GM23248 (cell line): ENCODE results near the gene FUT1. TPM values are rescaled to one million over a fixed set of nuclear protein-coding genes. Genes with fewer than 3 reads are reported as not detected.

Experiments used
- DNase-seq: peaks from one replicate; pipeline ENCODE4 v3.0.0-alpha.2; 2015
- H2AFZ ChIP-seq: fragments of 200-600 bp; sonication (generic); 2 replicates; pipeline ENCODE4 v1.6.1; 2016; ENCODE audit warnings: antibody characterized with exemption
- H3F3A ChIP-seq: fragments of 200-600 bp; sonication (generic); 2 replicates; pipeline ENCODE4 v1.6.1; 2016; ENCODE audit warnings: mild to moderate bottlenecking, antibody characterized with exemption, mixed run types; ENCODE audit not compliant: insufficient read depth
- H3K27ac ChIP-seq: fragments of 200-600 bp; sonication (generic); 2 replicates; pipeline ENCODE4 v1.5.1; 2016; ENCODE audit warnings: mild to moderate bottlenecking
- H3K27me3 ChIP-seq: fragments of 200-600 bp; sonication (generic); replicated peaks from 2 replicates; pipeline ENCODE4 v1.6.1; 2016; ENCODE audit warnings: mild to moderate bottlenecking; ENCODE audit not compliant: insufficient read depth
- H3K36me3 ChIP-seq: fragments of 200-600 bp; sonication (generic); 2 replicates; pipeline ENCODE4 v1.6.1; 2016; ENCODE audit warnings: low read depth, mild to moderate bottlenecking
- H3K4me1 ChIP-seq: fragments of 200-600 bp; sonication (generic); 2 replicates; pipeline ENCODE4 v1.6.1; 2016; ENCODE audit warnings: mild to moderate bottlenecking; ENCODE audit not compliant: insufficient read depth
- H3K4me2 ChIP-seq: fragments of 200-600 bp; sonication (generic); one replicate; pipeline ENCODE4 v1.6.1; 2016; ENCODE audit warnings: mild to moderate bottlenecking; ENCODE audit not compliant: unreplicated experiment
- H3K4me3 ChIP-seq: fragments of 200-600 bp; sonication (generic); 2 replicates; pipeline ENCODE4 v1.5.1; 2016; ENCODE audit warnings: mild to moderate bottlenecking
- H3K79me2 ChIP-seq: fragments of 200-600 bp; sonication (generic); 2 replicates; pipeline ENCODE4 v1.6.1; 2016; ENCODE audit warnings: mild to moderate bottlenecking; ENCODE audit not compliant: insufficient read depth
- H3K9ac ChIP-seq: fragments of 200-600 bp; sonication (generic); 2 replicates; pipeline ENCODE4 v1.6.1; 2016; ENCODE audit warnings: mild to moderate bottlenecking
- H3K9me2 ChIP-seq: fragments of 200-600 bp; sonication (generic); 2 replicates; pipeline ENCODE4 v1.6.1; 2016; ENCODE audit warnings: mixed run types, mild to moderate bottlenecking, moderate library complexity; ENCODE audit not compliant: insufficient read depth
- H3K9me3 ChIP-seq: fragments of 200-600 bp; sonication (generic); one replicate; pipeline ENCODE4 v1.6.1; 2017; ENCODE audit warnings: low read depth
- H4K20me1 ChIP-seq: fragments of 200-600 bp; sonication (generic); 2 replicates; pipeline ENCODE4 v1.6.0; 2016; ENCODE audit not compliant: insufficient read depth
- EZH2 ChIP-seq: fragments of 200-600 bp; sonication (generic); IDR thresholded peaks from 2 replicates; pipeline ENCODE4 v1.6.1; 2018; ENCODE audit warnings: antibody characterized with exemption, mild to moderate bottlenecking; ENCODE audit not compliant: insufficient read depth, poor library complexity, severe bottlenecking
- EZH2phosphoT487 ChIP-seq: fragments of 200-600 bp; sonication (generic); IDR thresholded peaks from 2 replicates; pipeline ENCODE4 v1.6.1; 2018; ENCODE audit warnings: antibody characterized with exemption, moderate library complexity, mild to moderate bottlenecking, low read depth; ENCODE audit not compliant: insufficient read depth
- WGBS, 2 experiments: methylation state at CpG; one replicate each; pipeline ENCODE4 v1.1.6; 2015 to 2017; ENCODE audit warnings: low lambda C conversion rate in 2 of 2, low coverage in 1 of 2; ENCODE audit errors: missing lambda C conversion rate in 2 of 2; 5-methylcytosine and 5-hydroxymethylcytosine counted together
- in situ Hi-C: fragments of 300-500 bp; cut with MboI; formaldehyde crosslinking; loops from 2 replicates; pipeline ENCODE4 v1.15.0; 2020
- polyA plus RNA-seq: library from polyadenylated mRNA; unstranded; fragments of >200 nt; fragmentation: Nextera tagmentation; extraction: Ambion mirVana; gene quantifications from 2 replicates; pipeline ENCODE4 v1.2.1, GENCODE V29; 2016
- total RNA-seq: library from RNA; depleted of rRNA; stranded (reverse); fragments of >200 nt; shearing (Covaris generic); gene quantifications from 2 replicates; pipeline ENCODE4 v1.2.3, GENCODE V29; 2014

The FUT1 gene
- total and polyA plus RNA-seq, 2 experiments from 2014 or later: not detected

DNA sequence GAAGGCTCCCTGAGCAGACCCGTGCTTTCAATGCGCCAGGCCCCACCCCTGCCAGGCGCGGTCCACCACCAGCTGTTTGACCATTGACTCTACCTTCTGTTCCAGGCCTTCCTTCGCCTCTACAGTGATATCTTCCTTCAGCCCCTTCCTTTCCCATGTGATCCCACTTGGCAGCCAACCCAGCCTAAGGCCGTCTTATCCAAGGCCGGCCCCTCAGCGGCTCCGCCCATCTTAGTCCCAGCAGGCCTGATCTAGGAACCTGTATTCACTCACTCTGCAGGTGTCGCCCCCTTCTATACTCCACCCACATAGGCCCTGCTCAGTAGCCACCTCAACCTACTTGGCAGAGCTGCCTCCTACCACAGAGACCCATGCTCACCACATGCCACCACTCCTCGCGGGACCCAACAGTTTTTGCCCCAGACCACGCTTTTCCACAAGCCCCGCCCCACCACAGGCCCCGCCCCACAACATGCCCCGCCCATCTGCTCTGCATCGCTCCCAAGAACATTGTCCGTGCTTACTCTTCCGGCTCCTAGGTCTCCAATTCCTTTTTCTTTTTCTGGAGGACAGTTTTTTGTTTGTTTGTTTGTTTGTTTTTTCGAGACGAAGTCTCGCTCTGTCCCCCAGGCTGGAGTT, 15.0 kb downstream of the FUT1 start:
- no peak for DNase-seq
- no peak overlapping the region for H3K4me3 ChIP-seq
- no peaks in the 10 kb centered on the region for H3K36me3 ChIP-seq
- H3K4me1 ChIP-seq: no peaks in the 10 kb centered on the region
- H2AFZ ChIP-seq: no peak overlapping the region
- 71 to 72% methylated on average over 22 of the region's 22 CpGs for WGBS, 2 experiments
- TF ChIP-seq EZH2phosphoT487: no peak
- no peak for TF ChIP-seq EZH2
- H3K79me2 ChIP-seq: no peaks in the 10 kb centered on the region
- H3K27ac ChIP-seq: no peak overlapping the region
- H3K9me3 ChIP-seq: no peaks in the 10 kb centered on the region
- in situ Hi-C loops: no loop called here
- no peak overlapping the region for H3K9ac ChIP-seq
- peaks cover 4% of the 10 kb centered on the region; the same call in 1 of the 2 replicates for H3F3A ChIP-seq
- no peak overlapping the region for H3K4me2 ChIP-seq
- no peaks in the 10 kb centered on the region for H3K9me2 ChIP-seq
- H4K20me1 ChIP-seq: no peaks in the 10 kb centered on the region
- H3K27me3 ChIP-seq: peaks cover 6% of the 10 kb centered on the region; the same call in 1 of the 2 replicates

DNA sequence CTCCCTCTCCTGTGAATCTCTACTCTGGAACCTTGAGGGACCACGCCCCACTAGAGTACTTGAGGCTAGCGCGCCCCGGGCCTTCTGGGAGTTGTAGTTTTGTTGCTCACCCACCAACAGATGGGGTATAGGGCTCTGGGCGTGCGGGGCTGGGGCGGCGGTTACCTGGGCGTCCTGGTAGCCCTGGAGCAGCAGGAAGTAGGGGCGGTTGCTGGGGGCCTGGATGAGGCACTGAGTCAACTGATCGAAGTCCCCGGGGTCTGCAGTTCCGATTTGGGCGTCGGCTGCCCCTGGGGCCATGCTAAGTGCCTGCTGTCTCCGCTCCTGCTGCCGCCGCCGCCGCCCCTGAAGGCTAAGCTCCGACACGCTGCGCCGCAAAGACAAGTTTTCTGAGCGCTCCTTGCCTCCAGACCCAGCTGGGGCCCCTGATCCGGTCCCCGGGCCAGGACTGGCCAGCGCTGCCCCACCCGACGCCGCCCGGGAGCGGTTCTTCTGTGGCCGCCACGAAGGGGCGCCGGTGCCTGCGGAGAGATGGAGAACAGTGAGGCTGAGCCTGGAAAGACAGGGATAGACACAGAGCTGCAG, 17.3 kb downstream of the FUT1 start:
- TF ChIP-seq EZH2 (no peak), EZH2phosphoT487 (no peak)
- Histone ChIP-seq H3K27ac (no peak overlapping the region), H3K9ac (no peak overlapping the region), H3K36me3 (no peaks in the 10 kb centered on the region), H3K27me3 (peaks cover 6% of the 10 kb centered on the region; the same call in 1 of the 2 replicates), H3K4me2 (no peak overlapping the region), H3K4me3 (peak overlapping the region; percentile 13; the same call in 1 of the 2 replicates), H2AFZ (0 out of 2 replicates have a peak overlapping the region, but pooled peaks have one; percentile 44), H4K20me1 (no peaks in the 10 kb centered on the region), H3K4me1 (no peaks in the 10 kb centered on the region), H3K79me2 (no peaks in the 10 kb centered on the region), H3F3A (peaks cover 4% of the 10 kb centered on the region; the same call in 1 of the 2 replicates), H3K9me2 (no peaks in the 10 kb centered on the region), H3K9me3 (no peaks in the 10 kb centered on the region)
- WGBS, 2 experiments: 8 to 10% methylated on average over 32 to 37 of the region's 38 CpGs
- DNase-seq: peak; percentile 50
- in situ Hi-C loops: no loop called here

DNA sequence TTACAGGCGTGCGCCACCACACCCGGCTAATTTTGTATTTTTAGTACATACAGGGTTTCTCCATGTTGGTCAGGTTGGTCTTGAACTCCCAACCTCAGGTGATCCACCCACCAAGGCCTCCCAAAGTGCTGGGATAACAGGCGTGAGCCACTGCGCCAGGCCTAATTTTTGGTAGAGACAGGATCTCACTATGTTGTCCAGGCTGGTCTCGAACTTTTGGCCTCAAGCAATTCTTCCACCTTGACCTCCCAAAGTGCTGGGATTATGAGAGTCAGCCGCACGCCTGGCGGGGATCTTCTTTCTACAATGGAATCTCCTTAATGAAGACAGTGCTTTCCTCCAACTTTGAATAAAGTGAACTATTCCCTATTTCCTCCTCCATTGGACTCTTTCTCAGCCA, 17.8 kb downstream of the FUT1 start:
- Histone ChIP-seq H3K4me1 (no peaks in the 10 kb centered on the region), H3K4me2 (no peak overlapping the region), H3K27me3 (peaks cover 6% of the 10 kb centered on the region; the same call in 1 of the 2 replicates), H3K9me2 (no peaks in the 10 kb centered on the region), H3K4me3 (no peak overlapping the region), H3K9me3 (no peaks in the 10 kb centered on the region), H3K79me2 (no peaks in the 10 kb centered on the region), H3K36me3 (no peaks in the 10 kb centered on the region), H2AFZ (no peak overlapping the region), H4K20me1 (no peaks in the 10 kb centered on the region), H3K9ac (no peak overlapping the region), H3F3A (peaks cover 4% of the 10 kb centered on the region; the same call in 1 of the 2 replicates), H3K27ac (no peak overlapping the region)
- TF ChIP-seq EZH2 (no peak), EZH2phosphoT487 (no peak)
- DNase-seq: no peak
- WGBS, 2 experiments: 73 to 79% methylated on average over 9 of the region's 9 CpGs
- in situ Hi-C loops: no loop called here

DNA sequence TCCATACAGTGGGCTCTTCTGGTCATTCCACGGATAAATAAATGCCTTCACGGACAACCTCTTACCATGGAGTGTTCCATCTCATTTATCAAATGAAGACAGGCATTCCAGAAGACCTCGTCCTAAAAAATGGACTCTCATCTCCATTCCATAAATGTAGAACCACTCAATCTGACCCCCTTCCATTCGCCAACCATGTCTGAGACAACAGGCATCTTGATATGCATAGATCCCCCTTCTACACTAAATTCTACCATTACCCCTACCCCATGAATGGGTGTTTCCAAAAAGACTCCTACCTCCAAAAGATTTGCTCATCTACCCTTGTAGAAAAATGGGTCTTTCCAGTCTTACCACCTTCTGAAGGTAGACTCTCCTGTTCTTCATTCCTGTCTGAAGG, 21.0 kb downstream of the FUT1 start:
- no peak overlapping the region for H2AFZ ChIP-seq
- H3K27ac ChIP-seq: no peak overlapping the region
- no peaks in the 10 kb centered on the region for H3K4me1 ChIP-seq
- no peaks in the 10 kb centered on the region for H3K9me3 ChIP-seq
- no peak overlapping the region for H3K4me2 ChIP-seq
- no peaks in the 10 kb centered on the region for H3K36me3 ChIP-seq
- TF ChIP-seq EZH2phosphoT487 (no peak), EZH2 (no peak)
- H3F3A ChIP-seq: no peaks in the 10 kb centered on the region
- no peaks in the 10 kb centered on the region for H3K9me2 ChIP-seq
- H3K79me2 ChIP-seq: no peaks in the 10 kb centered on the region
- 61 to 63% methylated on average over 4 of the region's 4 CpGs for WGBS, 2 experiments
- no peak for DNase-seq
- H3K27me3 ChIP-seq: peaks cover 6% of the 10 kb centered on the region; the same call in 1 of the 2 replicates
- no peaks in the 10 kb centered on the region for H4K20me1 ChIP-seq
- in situ Hi-C loops: no loop called here
- H3K4me3 ChIP-seq: no peak overlapping the region
- no peak overlapping the region for H3K9ac ChIP-seq
